ENCODE measurements around the gene ING3. TPM values are rescaled to one million over a fixed set of nuclear protein-coding genes. Genes with fewer than 3 reads are reported as not detected.

ING3 gene
- total and polyA plus RNA-seq, 9 of the 15 experiments (the other 6 are each of a cell fraction or from before 2014, with no cell fraction given) = 22.8 to 233 (median 50.4) TPM

DNA sequence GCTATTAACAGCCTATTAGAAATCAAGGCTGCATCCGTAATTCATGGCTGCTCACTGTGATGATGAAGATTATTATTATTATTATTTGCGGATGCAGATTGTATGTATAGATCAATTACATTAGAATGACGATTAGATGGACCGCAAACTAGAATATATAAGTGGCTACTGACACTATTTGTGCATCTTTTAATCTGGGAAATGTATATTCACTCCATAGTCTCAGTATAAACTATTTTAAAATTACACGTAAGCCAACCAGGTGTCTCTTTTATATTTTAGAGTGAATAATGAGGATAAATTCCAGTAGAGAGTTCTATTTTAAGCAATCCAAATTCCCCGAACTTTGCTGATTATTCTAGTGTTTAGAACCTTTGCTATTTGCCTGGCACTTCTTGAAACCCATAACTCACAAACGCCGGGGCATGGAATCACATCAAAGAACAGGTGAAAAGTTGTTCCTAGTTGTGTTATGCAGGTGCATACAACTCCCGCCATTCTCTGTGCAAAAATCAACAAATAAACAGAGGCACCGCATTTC, 509 bp upstream of the ING3 start (continued):
- TF ChIP-seq, protein P1, sequence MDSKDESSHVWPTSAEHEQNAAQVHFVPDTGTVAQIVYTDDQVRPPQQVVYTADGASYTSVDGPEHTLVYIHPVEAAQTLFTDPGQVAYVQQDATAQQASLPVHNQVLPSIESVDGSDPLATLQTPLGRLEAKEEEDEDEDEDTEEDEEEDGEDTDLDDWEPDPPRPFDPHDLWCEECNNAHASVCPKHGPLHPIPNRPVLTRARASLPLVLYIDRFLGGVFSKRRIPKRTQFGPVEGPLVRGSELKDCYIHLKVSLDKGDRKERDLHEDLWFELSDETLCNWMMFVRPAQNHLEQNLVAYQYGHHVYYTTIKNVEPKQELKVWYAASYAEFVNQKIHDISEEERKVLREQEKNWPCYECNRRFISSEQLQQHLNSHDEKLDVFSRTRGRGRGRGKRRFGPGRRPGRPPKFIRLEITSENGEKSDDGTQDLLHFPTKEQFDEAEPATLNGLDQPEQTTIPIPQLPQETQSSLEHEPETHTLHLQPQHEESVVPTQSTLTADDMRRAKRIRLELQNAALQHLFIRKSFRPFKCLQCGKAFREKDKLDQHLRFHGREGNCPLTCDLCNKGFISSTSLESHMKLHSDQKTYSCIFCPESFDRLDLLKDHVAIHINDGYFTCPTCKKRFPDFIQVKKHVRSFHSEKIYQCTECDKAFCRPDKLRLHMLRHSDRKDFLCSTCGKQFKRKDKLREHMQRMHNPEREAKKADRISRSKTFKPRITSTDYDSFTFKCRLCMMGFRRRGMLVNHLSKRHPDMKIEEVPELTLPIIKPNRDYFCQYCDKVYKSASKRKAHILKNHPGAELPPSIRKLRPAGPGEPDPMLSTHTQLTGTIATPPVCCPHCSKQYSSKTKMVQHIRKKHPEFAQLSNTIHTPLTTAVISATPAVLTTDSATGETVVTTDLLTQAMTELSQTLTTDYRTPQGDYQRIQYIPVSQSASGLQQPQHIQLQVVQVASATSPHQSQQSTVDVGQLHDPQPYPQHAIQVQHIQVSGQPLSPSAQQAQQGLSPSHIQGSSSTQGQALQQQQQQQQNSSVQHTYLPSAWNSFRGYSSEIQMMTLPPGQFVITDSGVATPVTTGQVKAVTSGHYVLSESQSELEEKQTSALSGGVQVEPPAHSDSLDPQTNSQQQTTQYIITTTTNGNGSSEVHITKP (IDR thresholded peaks at IDR 0.05; ENCODE audit: partially characterized antibody) = no peak
- TF ChIP-seq, protein P2, sequence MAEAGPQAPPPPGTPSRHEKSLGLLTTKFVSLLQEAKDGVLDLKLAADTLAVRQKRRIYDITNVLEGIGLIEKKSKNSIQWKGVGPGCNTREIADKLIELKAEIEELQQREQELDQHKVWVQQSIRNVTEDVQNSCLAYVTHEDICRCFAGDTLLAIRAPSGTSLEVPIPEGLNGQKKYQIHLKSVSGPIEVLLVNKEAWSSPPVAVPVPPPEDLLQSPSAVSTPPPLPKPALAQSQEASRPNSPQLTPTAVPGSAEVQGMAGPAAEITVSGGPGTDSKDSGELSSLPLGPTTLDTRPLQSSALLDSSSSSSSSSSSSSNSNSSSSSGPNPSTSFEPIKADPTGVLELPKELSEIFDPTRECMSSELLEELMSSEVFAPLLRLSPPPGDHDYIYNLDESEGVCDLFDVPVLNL (CRISPR knock-in tag; IDR thresholded peaks at IDR 0.05; ENCODE audit: low read depth) = 0 out of 2 replicates have a peak, but pooled peaks have one; percentile 30
- 0 out of 2 replicates have a peak, but pooled peaks have one; percentile 4 for TF ChIP-seq SMARCA4 (IDR thresholded peaks at IDR 0.05)
- TF ChIP-seq ZNF551 (CRISPR knock-in tag; IDR thresholded peaks at IDR 0.05) = peak; percentile 47; the same call in 1 of the 2 replicates
- no peak for TF ChIP-seq ESRRB (CRISPR knock-in tag; IDR thresholded peaks at IDR 0.05; ENCODE audit: borderline replicate concordance)
- TF ChIP-seq GATAD2B (IDR thresholded peaks at IDR 0.05; ENCODE audit: borderline replicate concordance) = peak; percentile 70
- TF ChIP-seq, protein P3, sequence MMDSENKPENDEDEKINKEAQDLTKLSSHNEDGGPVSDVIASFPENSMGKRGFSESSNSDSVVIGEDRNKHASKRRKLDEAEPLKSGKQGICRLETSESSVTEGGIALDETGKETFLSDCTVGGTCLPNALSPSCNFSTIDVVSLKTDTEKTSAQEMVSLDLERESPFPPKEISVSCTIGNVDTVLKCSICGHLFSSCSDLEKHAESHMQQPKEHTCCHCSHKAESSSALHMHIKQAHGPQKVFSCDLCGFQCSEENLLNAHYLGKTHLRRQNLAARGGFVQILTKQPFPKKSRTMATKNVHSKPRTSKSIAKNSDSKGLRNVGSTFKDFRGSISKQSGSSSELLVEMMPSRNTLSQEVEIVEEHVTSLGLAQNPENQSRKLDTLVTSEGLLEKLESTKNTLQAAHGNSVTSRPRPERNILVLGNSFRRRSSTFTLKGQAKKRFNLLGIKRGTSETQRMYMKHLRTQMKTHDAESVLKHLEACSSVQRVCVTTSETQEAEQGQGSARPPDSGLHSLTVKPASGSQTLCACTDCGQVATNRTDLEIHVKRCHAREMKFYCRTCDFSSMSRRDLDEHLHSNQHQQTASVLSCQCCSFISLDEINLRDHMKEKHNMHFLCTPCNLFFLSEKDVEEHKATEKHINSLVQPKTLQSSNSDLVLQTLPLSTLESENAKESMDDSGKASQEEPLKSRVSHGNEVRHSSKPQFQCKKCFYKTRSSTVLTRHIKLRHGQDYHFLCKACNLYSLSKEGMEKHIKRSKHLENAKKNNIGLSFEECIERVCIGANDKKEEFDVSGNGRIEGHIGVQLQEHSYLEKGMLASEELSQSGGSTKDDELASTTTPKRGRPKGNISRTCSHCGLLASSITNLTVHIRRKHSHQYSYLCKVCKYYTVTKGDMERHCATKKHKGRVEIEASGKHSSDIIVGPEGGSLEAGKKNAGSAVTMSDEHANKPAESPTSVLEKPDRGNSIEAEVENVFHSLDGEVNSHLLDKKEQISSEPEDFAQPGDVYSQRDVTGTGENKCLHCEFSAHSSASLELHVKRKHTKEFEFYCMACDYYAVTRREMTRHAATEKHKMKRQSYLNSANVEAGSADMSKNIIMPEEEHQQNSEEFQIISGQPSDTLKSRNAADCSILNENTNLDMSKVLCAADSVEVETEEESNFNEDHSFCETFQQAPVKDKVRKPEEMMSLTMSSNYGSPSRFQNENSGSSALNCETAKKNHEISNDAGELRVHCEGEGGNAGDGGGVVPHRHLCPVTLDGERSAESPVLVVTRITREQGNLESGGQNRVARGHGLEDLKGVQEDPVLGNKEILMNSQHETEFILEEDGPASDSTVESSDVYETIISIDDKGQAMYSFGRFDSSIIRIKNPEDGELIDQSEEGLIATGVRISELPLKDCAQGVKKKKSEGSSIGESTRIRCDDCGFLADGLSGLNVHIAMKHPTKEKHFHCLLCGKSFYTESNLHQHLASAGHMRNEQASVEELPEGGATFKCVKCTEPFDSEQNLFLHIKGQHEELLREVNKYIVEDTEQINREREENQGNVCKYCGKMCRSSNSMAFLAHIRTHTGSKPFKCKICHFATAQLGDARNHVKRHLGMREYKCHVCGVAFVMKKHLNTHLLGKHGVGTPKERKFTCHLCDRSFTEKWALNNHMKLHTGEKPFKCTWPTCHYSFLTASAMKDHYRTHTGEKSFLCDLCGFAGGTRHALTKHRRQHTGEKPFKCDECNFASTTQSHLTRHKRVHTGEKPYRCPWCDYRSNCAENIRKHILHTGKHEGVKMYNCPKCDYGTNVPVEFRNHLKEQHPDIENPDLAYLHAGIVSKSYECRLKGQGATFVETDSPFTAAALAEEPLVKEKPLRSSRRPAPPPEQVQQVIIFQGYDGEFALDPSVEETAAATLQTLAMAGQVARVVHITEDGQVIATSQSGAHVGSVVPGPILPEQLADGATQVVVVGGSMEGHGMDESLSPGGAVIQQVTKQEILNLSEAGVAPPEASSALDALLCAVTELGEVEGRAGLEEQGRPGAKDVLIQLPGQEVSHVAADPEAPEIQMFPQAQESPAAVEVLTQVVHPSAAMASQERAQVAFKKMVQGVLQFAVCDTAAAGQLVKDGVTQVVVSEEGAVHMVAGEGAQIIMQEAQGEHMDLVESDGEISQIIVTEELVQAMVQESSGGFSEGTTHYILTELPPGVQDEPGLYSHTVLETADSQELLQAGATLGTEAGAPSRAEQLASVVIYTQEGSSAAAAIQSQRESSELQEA (IDR thresholded peaks at IDR 0.05; ENCODE audit: low read depth) = no peak
- TF ChIP-seq, protein P4, sequence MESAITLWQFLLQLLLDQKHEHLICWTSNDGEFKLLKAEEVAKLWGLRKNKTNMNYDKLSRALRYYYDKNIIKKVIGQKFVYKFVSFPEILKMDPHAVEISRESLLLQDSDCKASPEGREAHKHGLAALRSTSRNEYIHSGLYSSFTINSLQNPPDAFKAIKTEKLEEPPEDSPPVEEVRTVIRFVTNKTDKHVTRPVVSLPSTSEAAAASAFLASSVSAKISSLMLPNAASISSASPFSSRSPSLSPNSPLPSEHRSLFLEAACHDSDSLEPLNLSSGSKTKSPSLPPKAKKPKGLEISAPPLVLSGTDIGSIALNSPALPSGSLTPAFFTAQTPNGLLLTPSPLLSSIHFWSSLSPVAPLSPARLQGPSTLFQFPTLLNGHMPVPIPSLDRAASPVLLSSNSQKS (CRISPR knock-in tag; IDR thresholded peaks at IDR 0.05) = no peak
- TF ChIP-seq CHD2 (IDR thresholded peaks at IDR 0.05; ENCODE audit: low read depth, low read length) = no peak
- no peak for TF ChIP-seq ZNF75A (CRISPR knock-in tag; IDR thresholded peaks at IDR 0.05)
- no peak for TF ChIP-seq ETV5 (CRISPR knock-in tag; IDR thresholded peaks at IDR 0.05; ENCODE audit: low read depth)
- TF ChIP-seq, protein P5, sequence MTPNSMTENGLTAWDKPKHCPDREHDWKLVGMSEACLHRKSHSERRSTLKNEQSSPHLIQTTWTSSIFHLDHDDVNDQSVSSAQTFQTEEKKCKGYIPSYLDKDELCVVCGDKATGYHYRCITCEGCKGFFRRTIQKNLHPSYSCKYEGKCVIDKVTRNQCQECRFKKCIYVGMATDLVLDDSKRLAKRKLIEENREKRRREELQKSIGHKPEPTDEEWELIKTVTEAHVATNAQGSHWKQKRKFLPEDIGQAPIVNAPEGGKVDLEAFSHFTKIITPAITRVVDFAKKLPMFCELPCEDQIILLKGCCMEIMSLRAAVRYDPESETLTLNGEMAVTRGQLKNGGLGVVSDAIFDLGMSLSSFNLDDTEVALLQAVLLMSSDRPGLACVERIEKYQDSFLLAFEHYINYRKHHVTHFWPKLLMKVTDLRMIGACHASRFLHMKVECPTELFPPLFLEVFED (CRISPR knock-in tag; conservative IDR thresholded peaks at IDR 0.05) = no peak
- TF ChIP-seq PML (IDR thresholded peaks at IDR 0.05; ENCODE audit: low read length) = peak; percentile 57
